Superior temporal gyrus (tissue), 1 donor: ENCODE data around the gene CNTN4.
A peak's percentile ranks its signal among the peaks of the same experiment; 100 is the strongest.

Experiments
- DNase-seq: peaks from one replicate; pipeline ENCODE4 v3.0.0-alpha.2; 2016; ENCODE audit errors: extremely low spot score

Gene CNTN4

GRCh38 chr3:2851835-2852234 is 753.2 kb downstream of the CNTN4 start:
- no peak for DNase-seq

GRCh38 chr3:2853651-2854050 is 755.0 kb downstream of the CNTN4 start:
- DNase-seq: no peak

GRCh38 chr3:2856138-2857133 is 757.8 kb downstream of the CNTN4 start:
- no peak for DNase-seq

- no peak for DNase-seq
Measured at GRCh38 chr3:2860626-2861025, 762.0 kb downstream of the CNTN4 start.

GRCh38 chr3:2861120-2861519 is 762.5 kb downstream of the CNTN4 start:
- DNase-seq: no peak

- DNase-seq: no peak
Measured at GRCh38 chr3:2861920-2862319, 763.3 kb downstream of the CNTN4 start.

GRCh38 chr3:2862366-2862765 is 763.7 kb downstream of the CNTN4 start:
- DNase-seq: no peak

- no peak for DNase-seq
Measured at GRCh38 chr3:2863127-2863526, 764.5 kb downstream of the CNTN4 start.

GRCh38 chr3:2869905-2870304 is 771.2 kb downstream of the CNTN4 start:
- no peak for DNase-seq

GRCh38 chr3:2870724-2871333 is 772.2 kb downstream of the CNTN4 start:
- no peak for DNase-seq

- no peak for DNase-seq
Measured at GRCh38 chr3:2872884-2873283, 774.2 kb downstream of the CNTN4 start.

- DNase-seq: no peak
Measured at GRCh38 chr3:2873986-2874385, 775.3 kb downstream of the CNTN4 start.

GRCh38 chr3:2875699-2876098 is 777.0 kb downstream of the CNTN4 start:
- DNase-seq: no peak

- DNase-seq: peak; percentile 64
Measured at GRCh38 chr3:2876362-2876761, 777.7 kb downstream of the CNTN4 start.

- no peak for DNase-seq
Measured at GRCh38 chr3:2879023-2879422, 780.4 kb downstream of the CNTN4 start.

GRCh38 chr3:2879587-2879986 is 780.9 kb downstream of the CNTN4 start:
- DNase-seq: no peak

GRCh38 chr3:2880218-2880756 is 781.6 kb downstream of the CNTN4 start:
- DNase-seq: peak; percentile 36

- DNase-seq: no peak
Measured at GRCh38 chr3:2883283-2883682, 784.6 kb downstream of the CNTN4 start.

GRCh38 chr3:2888592-2888991 is 789.9 kb downstream of the CNTN4 start:
- no peak for DNase-seq

GRCh38 chr3:2889736-2890135 is 791.1 kb downstream of the CNTN4 start:
- DNase-seq: no peak

GRCh38 chr3:2896308-2896939 is 797.8 kb downstream of the CNTN4 start:
- DNase-seq: no peak

GRCh38 chr3:2897821-2898220 is 799.2 kb downstream of the CNTN4 start:
- DNase-seq: no peak
